ENCODE data around the gene NHP2. TPM values are rescaled to one million over a fixed set of nuclear protein-coding genes. Genes with fewer than 3 reads are reported as not detected.

Gene NHP2
- total and polyA plus RNA-seq, 2 experiments from 2014 or later: 435 to 455 TPM

DNA sequence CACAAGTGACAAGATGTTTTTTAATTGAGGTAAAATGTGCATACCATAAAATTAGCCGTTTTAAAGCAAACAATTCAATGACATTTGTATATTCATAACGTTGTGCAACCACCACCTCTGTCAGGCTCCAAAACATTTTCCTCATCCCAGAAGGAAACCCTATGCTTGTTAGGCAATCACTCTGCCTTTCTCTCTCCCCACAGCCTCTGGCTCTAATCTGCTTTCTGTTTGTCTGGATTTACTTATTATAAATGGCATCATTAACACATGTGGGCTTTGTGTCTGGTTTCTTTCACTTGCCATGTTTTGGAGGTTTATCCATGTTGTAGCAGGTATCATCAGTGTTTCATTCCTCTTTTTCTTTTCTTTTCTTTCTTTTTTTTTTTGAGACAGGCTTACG, 41.8 kb downstream of the NHP2 start:
- Histone ChIP-seq H2AFZ (no peak overlapping the region), H3F3A (replicated peaks; ENCODE audit: low read depth) (peaks cover 16% of the 10 kb centered on the region), H3K79me2 (replicated peaks; ENCODE audit: insufficient read depth) (peaks cover 41% of the 10 kb centered on the region), H3K27ac (ENCODE audit: low read depth) (no peak overlapping the region), H3K9me2 (ENCODE audit: insufficient read depth) (no peaks in the 10 kb centered on the region), H3K27me3 (ENCODE audit: insufficient read depth) (no peaks in the 10 kb centered on the region), H3K4me2 (no peak overlapping the region), H3K4me1 (ENCODE audit: insufficient read depth) (peaks cover 28% of the 10 kb centered on the region), H3K36me3 (ENCODE audit: insufficient read depth) (no peaks in the 10 kb centered on the region), H4K20me1 (replicated peaks; ENCODE audit: insufficient read depth) (no peaks in the 10 kb centered on the region), H3K4me3 (no peak overlapping the region)
- DNase-seq (ENCODE audit: low spot score) (no peak), ATAC-seq (no peak)
- peaks cover 12% of the 10 kb centered on the region for H3K9me3 Mint-ChIP-seq
- H3K27me3 Mint-ChIP-seq (ENCODE audit: insufficient read depth, low read depth, poor library complexity): peaks cover 23% of the 10 kb centered on the region
- no peak for TF ChIP-seq NANOG (IDR thresholded peaks at IDR 0.05; ENCODE audit: borderline replicate concordance)
- peaks cover 33% of the 10 kb centered on the region for H3K4me1 Mint-ChIP-seq
- no peak overlapping the region for H3K27ac Mint-ChIP-seq
- no peak overlapping the region for H3K4me3 Mint-ChIP-seq
- H3K36me3 Mint-ChIP-seq (ENCODE audit: low read depth): peaks cover 13% of the 10 kb centered on the region

DNA sequence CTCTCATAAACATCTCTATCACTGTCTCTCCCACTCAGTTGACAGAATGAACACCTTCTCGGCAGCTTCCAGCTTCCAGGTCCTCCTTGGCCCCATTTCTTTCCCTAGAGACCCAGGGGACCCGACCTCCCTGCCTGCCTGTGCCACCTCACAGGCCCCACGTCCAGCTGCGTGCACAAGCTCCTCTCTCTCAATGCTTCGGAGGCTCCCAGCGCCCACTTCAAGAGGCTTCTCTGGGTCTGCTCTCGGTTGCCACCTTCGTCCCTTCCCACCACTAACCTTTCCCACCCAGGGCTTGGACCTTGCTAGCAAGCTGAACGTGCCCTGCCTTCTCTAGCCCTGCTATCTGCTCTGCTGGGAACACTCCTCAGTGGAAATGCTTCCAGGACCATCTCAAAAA, 43.2 kb downstream of the NHP2 start:
- H3K27me3 Mint-ChIP-seq (ENCODE audit: insufficient read depth, low read depth, poor library complexity): peaks cover 13% of the 10 kb centered on the region
- no peak for TF ChIP-seq EZH2 (IDR thresholded peaks at IDR 0.05; ENCODE audit: low read depth, unreplicated experiment)
- TF ChIP-seq POLR2AphosphoS5 (IDR thresholded peaks at IDR 0.05; ENCODE audit: low read depth): no peak
- no peak for TF ChIP-seq STAT1 (IDR thresholded peaks at IDR 0.05; ENCODE audit: unreplicated experiment)
- TF ChIP-seq EZH2phosphoT487 (IDR thresholded peaks at IDR 0.05; ENCODE audit: unreplicated experiment): no peak
- TF ChIP-seq ZNF114 (CRISPR knock-in tag; IDR thresholded peaks at IDR 0.05): no peak
- TF ChIP-seq, protein P1, sequence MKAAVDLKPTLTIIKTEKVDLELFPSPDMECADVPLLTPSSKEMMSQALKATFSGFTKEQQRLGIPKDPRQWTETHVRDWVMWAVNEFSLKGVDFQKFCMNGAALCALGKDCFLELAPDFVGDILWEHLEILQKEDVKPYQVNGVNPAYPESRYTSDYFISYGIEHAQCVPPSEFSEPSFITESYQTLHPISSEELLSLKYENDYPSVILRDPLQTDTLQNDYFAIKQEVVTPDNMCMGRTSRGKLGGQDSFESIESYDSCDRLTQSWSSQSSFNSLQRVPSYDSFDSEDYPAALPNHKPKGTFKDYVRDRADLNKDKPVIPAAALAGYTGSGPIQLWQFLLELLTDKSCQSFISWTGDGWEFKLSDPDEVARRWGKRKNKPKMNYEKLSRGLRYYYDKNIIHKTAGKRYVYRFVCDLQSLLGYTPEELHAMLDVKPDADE (IDR thresholded peaks at IDR 0.05): no peak
- no peak for TF ChIP-seq JUNB (IDR thresholded peaks at IDR 0.05; ENCODE audit: unreplicated experiment)
- TF ChIP-seq, protein P2, sequence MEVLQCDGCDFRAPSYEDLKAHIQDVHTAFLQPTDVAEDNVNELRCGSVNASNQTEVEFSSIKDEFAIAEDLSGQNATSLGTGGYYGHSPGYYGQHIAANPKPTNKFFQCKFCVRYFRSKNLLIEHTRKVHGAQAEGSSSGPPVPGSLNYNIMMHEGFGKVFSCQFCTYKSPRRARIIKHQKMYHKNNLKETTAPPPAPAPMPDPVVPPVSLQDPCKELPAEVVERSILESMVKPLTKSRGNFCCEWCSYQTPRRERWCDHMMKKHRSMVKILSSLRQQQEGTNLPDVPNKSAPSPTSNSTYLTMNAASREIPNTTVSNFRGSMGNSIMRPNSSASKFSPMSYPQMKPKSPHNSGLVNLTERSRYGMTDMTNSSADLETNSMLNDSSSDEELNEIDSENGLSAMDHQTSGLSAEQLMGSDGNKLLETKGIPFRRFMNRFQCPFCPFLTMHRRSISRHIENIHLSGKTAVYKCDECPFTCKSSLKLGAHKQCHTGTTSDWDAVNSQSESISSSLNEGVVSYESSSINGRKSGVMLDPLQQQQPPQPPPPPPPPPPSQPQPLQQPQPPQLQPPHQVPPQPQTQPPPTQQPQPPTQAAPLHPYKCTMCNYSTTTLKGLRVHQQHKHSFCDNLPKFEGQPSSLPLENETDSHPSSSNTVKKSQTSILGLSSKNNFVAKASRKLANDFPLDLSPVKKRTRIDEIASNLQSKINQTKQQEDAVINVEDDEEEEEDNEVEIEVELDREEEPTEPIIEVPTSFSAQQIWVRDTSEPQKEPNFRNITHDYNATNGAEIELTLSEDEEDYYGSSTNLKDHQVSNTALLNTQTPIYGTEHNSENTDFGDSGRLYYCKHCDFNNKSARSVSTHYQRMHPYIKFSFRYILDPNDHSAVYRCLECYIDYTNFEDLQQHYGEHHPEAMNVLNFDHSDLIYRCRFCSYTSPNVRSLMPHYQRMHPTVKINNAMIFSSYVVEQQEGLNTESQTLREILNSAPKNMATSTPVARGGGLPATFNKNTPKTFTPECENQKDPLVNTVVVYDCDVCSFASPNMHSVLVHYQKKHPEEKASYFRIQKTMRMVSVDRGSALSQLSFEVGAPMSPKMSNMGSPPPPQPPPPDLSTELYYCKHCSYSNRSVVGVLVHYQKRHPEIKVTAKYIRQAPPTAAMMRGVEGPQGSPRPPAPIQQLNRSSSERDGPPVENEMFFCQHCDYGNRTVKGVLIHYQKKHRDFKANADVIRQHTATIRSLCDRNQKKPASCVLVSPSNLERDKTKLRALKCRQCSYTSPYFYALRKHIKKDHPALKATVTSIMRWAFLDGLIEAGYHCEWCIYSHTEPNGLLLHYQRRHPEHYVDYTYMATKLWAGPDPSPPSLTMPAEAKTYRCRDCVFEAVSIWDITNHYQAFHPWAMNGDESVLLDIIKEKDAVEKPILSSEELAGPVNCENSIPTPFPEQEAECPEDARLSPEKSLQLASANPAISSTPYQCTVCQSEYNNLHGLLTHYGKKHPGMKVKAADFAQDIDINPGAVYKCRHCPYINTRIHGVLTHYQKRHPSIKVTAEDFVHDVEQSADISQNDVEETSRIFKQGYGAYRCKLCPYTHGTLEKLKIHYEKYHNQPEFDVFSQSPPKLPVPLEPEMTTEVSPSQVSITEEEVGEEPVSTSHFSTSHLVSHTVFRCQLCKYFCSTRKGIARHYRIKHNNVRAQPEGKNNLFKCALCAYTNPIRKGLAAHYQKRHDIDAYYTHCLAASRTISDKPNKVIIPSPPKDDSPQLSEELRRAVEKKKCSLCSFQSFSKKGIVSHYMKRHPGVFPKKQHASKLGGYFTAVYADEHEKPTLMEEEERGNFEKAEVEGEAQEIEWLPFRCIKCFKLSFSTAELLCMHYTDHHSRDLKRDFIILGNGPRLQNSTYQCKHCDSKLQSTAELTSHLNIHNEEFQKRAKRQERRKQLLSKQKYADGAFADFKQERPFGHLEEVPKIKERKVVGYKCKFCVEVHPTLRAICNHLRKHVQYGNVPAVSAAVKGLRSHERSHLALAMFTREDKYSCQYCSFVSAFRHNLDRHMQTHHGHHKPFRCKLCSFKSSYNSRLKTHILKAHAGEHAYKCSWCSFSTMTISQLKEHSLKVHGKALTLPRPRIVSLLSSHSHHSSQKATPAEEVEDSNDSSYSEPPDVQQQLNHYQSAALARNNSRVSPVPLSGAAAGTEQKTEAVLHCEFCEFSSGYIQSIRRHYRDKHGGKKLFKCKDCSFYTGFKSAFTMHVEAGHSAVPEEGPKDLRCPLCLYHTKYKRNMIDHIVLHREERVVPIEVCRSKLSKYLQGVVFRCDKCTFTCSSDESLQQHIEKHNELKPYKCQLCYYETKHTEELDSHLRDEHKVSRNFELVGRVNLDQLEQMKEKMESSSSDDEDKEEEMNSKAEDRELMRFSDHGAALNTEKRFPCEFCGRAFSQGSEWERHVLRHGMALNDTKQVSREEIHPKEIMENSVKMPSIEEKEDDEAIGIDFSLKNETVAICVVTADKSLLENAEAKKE (CRISPR knock-in tag; IDR thresholded peaks at IDR 0.05): no peak
- H3K79me2 ChIP-seq (replicated peaks; ENCODE audit: insufficient read depth): peaks cover 27% of the 10 kb centered on the region
- H3K4me1 ChIP-seq (ENCODE audit: insufficient read depth): peaks cover 15% of the 10 kb centered on the region
- no peaks in the 10 kb centered on the region for H3K27me3 ChIP-seq (ENCODE audit: insufficient read depth)
- H3K4me3 Mint-ChIP-seq: no peak overlapping the region
- H3K36me3 ChIP-seq (ENCODE audit: insufficient read depth): no peaks in the 10 kb centered on the region
- H3K9me3 Mint-ChIP-seq: peaks cover 12% of the 10 kb centered on the region
- peaks cover 8% of the 10 kb centered on the region for H3K36me3 Mint-ChIP-seq (ENCODE audit: low read depth)
- no peak overlapping the region for H3K27ac ChIP-seq (ENCODE audit: low read depth)
- H3K9me2 ChIP-seq (ENCODE audit: insufficient read depth): no peaks in the 10 kb centered on the region
- no peak overlapping the region for H2AFZ ChIP-seq
- H3K4me2 ChIP-seq: no peak overlapping the region
- peaks cover 19% of the 10 kb centered on the region for H3K4me1 Mint-ChIP-seq
- H3F3A ChIP-seq (replicated peaks; ENCODE audit: low read depth): peaks cover 16% of the 10 kb centered on the region
- no peak overlapping the region for H3K27ac Mint-ChIP-seq
- no peaks in the 10 kb centered on the region for H4K20me1 ChIP-seq (replicated peaks; ENCODE audit: insufficient read depth)
- ATAC-seq: no peak
- DNase-seq (ENCODE audit: low spot score): no peak
- H3K4me3 ChIP-seq: no peak overlapping the region
